ENCODE measurements around the gene OR10J1. TPM values are rescaled to one million over a fixed set of nuclear protein-coding genes. Genes with fewer than 3 reads are reported as not detected.

OR10J1 gene
- total and polyA plus RNA-seq, 3 experiments from 2014 or later, result not detected

- Histone ChIP-seq H3K4me1 (ENCODE audit: insufficient read depth, low read length) (no peaks in the 10 kb centered on the region), H3K27ac (ENCODE audit: low read depth, low read length) (no peak overlapping the region), H3K4me3 (ENCODE audit: low read length) (no peak overlapping the region), H3K9me3 (ENCODE audit: low read length) (no peaks in the 10 kb centered on the region), H3K36me3 (ENCODE audit: insufficient read depth, low read length) (no peaks in the 10 kb centered on the region), H3K27me3 (ENCODE audit: insufficient read depth, low read length, poor library complexity, severe bottlenecking) (no peaks in the 10 kb centered on the region)
- DNase-seq, result no peak
- H3K4me1 Mint-ChIP-seq, result no peaks in the 10 kb centered on the region
- peaks cover 5 to 22% of the 10 kb centered on the region in 2 donors for H3K27me3 Mint-ChIP-seq
- H3K4me3 Mint-ChIP-seq, result no peak overlapping the region
- ChIA-PET CTCF (no interaction called here), POLR2A (no interaction called here)
- H3K36me3 Mint-ChIP-seq, result no peaks in the 10 kb centered on the region
- H3K27ac Mint-ChIP-seq, result no peak overlapping the region
- peaks cover 9 to 21% (median 13%) of the 10 kb centered on the region in 5 donors for H3K9me3 Mint-ChIP-seq
Observed at GRCh38 chr1:159465191-159465603, 25.7 kb downstream of the OR10J1 start.

- Mint-ChIP-seq H3K36me3 (no peaks in the 10 kb centered on the region), H3K4me1 (no peaks in the 10 kb centered on the region), H3K27ac (no peak overlapping the region), H3K27me3 (peaks cover 9 to 33% of the 10 kb centered on the region in 2 donors), H3K4me3 (no peak overlapping the region), H3K9me3 (peaks cover 0 to 2% (median 0%) of the 10 kb centered on the region in 5 donors)
- Histone ChIP-seq H3K36me3 (ENCODE audit: insufficient read depth, low read length) (no peaks in the 10 kb centered on the region), H3K4me1 (ENCODE audit: insufficient read depth, low read length) (no peaks in the 10 kb centered on the region), H3K9me3 (ENCODE audit: low read length) (no peaks in the 10 kb centered on the region), H3K27me3 (ENCODE audit: insufficient read depth, low read length, poor library complexity, severe bottlenecking) (no peaks in the 10 kb centered on the region), H3K27ac (ENCODE audit: low read depth, low read length) (no peak overlapping the region), H3K4me3 (ENCODE audit: low read length) (no peak overlapping the region)
- DNase-seq, result no peak
- ChIA-PET POLR2A (no interaction called here), CTCF (no interaction called here)
Observed at GRCh38 chr1:159468321-159468720, 28.8 kb downstream of the OR10J1 start.

GRCh38 chr1:159469921-159470533 lies 30.5 kb downstream of the OR10J1 start:
- ChIA-PET POLR2A (no interaction called here), CTCF (interaction anchor here (1.5 kb wide), 1 partner anchor 12 kb away, joined by 4 read pairs; no protein-coding TSS in a partner anchor)
- no peak overlapping the region for H3K27ac ChIP-seq (ENCODE audit: low read depth, low read length)
- Mint-ChIP-seq H3K4me1 (no peaks in the 10 kb centered on the region), H3K27ac (no peak overlapping the region), H3K9me3 (no peaks in the 10 kb centered on the region), H3K4me3 (no peak overlapping the region), H3K36me3 (no peaks in the 10 kb centered on the region), H3K27me3 (peaks cover 9 to 32% of the 10 kb centered on the region in 2 donors)
- H3K4me3 ChIP-seq (ENCODE audit: low read length), result no peak overlapping the region
- H3K27me3 ChIP-seq (ENCODE audit: insufficient read depth, low read length, poor library complexity, severe bottlenecking), result no peaks in the 10 kb centered on the region
- H3K36me3 ChIP-seq (ENCODE audit: insufficient read depth, low read length), result no peaks in the 10 kb centered on the region
- no peak for DNase-seq
- no peaks in the 10 kb centered on the region for H3K4me1 ChIP-seq (ENCODE audit: insufficient read depth, low read length)
- H3K9me3 ChIP-seq (ENCODE audit: low read length), result no peaks in the 10 kb centered on the region

GRCh38 chr1:159473335-159473734 lies 33.8 kb downstream of the OR10J1 start:
- Mint-ChIP-seq H3K4me1 (no peaks in the 10 kb centered on the region), H3K9me3 (no peaks in the 10 kb centered on the region), H3K27me3 (peaks cover 7 to 26% of the 10 kb centered on the region in 2 donors)

GRCh38 chr1:159474926-159475325 lies 35.4 kb downstream of the OR10J1 start:
- Mint-ChIP-seq H3K9me3 (no peaks in the 10 kb centered on the region), H3K4me3 (no peak overlapping the region), H3K4me1 (no peaks in the 10 kb centered on the region), H3K36me3 (no peaks in the 10 kb centered on the region), H3K27me3 (peaks cover 7 to 31% of the 10 kb centered on the region in 2 donors), H3K27ac (no peak overlapping the region)
- H3K36me3 ChIP-seq (ENCODE audit: insufficient read depth, low read length), result no peaks in the 10 kb centered on the region
- POLR2A ChIA-PET, result no interaction called here
- H3K27me3 ChIP-seq (ENCODE audit: insufficient read depth, low read length, poor library complexity, severe bottlenecking), result no peaks in the 10 kb centered on the region
- no peak overlapping the region for H3K4me3 ChIP-seq (ENCODE audit: low read length)
- DNase-seq, result no peak
- CTCF ChIA-PET, result no interaction called here
- no peaks in the 10 kb centered on the region for H3K9me3 ChIP-seq (ENCODE audit: low read length)
- H3K4me1 ChIP-seq (ENCODE audit: insufficient read depth, low read length), result no peaks in the 10 kb centered on the region
- no peak overlapping the region for H3K27ac ChIP-seq (ENCODE audit: low read depth, low read length)

More at GRCh38 chr1:159473335-159473734, 33.8 kb downstream of the OR10J1 start:
- no peaks in the 10 kb centered on the region for H3K36me3 ChIP-seq (ENCODE audit: insufficient read depth, low read length)
- no peak overlapping the region for H3K27ac ChIP-seq (ENCODE audit: low read depth, low read length)
- Mint-ChIP-seq H3K4me3 (no peak overlapping the region), H3K36me3 (no peaks in the 10 kb centered on the region), H3K27ac (no peak overlapping the region)
- no peaks in the 10 kb centered on the region for H3K4me1 ChIP-seq (ENCODE audit: insufficient read depth, low read length)
- CTCF ChIA-PET, result interaction anchor here (1.6 kb wide), 1 partner anchor 14 kb away, joined by 3 read pairs; no protein-coding TSS in a partner anchor
- no peaks in the 10 kb centered on the region for H3K9me3 ChIP-seq (ENCODE audit: low read length)
- no peak overlapping the region for H3K4me3 ChIP-seq (ENCODE audit: low read length)
- no peaks in the 10 kb centered on the region for H3K27me3 ChIP-seq (ENCODE audit: insufficient read depth, low read length, poor library complexity, severe bottlenecking)
- POLR2A ChIA-PET, result no interaction called here
- DNase-seq, result no peak

- Histone ChIP-seq H3K4me3 (ENCODE audit: low read length) (no peak overlapping the region), H3K4me1 (ENCODE audit: insufficient read depth, low read length) (no peaks in the 10 kb centered on the region), H3K27me3 (ENCODE audit: insufficient read depth, low read length, poor library complexity, severe bottlenecking) (no peaks in the 10 kb centered on the region), H3K9me3 (ENCODE audit: low read length) (no peaks in the 10 kb centered on the region), H3K36me3 (ENCODE audit: insufficient read depth, low read length) (no peaks in the 10 kb centered on the region), H3K27ac (ENCODE audit: low read depth, low read length) (no peak overlapping the region)
- H3K27me3 Mint-ChIP-seq, result peaks cover 4 to 15% of the 10 kb centered on the region in 2 donors
- no peak overlapping the region for H3K4me3 Mint-ChIP-seq
- POLR2A ChIA-PET, result no interaction called here
- H3K27ac Mint-ChIP-seq, result no peak overlapping the region
- CTCF ChIA-PET, result no interaction called here
- H3K4me1 Mint-ChIP-seq, result no peaks in the 10 kb centered on the region
- no peaks in the 10 kb centered on the region for H3K36me3 Mint-ChIP-seq
- H3K9me3 Mint-ChIP-seq, result peaks cover 0 to 10% (median 3%) of the 10 kb centered on the region in 5 donors
- DNase-seq, result no peak
Observed at GRCh38 chr1:159483501-159483900, 44.0 kb downstream of the OR10J1 start.

Other genes with a start within 250 kb of the OR10J1 start
- gene ACKR1, start 234.8 kb upstream of the OR10J1 start, total RNA-seq, result not detected
- gene ACKR1, start 234.8 kb upstream of the OR10J1 start, polyA plus RNA-seq, result not detected
- not detected for gene FCER1A, start 137.4 kb upstream of the OR10J1 start, total RNA-seq
- not detected for gene FCER1A, start 137.4 kb upstream of the OR10J1 start, polyA plus RNA-seq
- not detected for gene OR10J4, start 7.5 kb upstream of the OR10J1 start, total RNA-seq
- not detected for gene OR10J4, start 7.5 kb upstream of the OR10J1 start, polyA plus RNA-seq
- not detected for gene OR10J5, start 96.3 kb downstream of the OR10J1 start, total RNA-seq
- not detected for gene OR10J5, start 96.3 kb downstream of the OR10J1 start, polyA plus RNA-seq
- gene APCS, start 148.1 kb downstream of the OR10J1 start, total RNA-seq, result not detected
- not detected for gene APCS, start 148.1 kb downstream of the OR10J1 start, polyA plus RNA-seq